ENCODE results near the gene SPANXD.

DNA sequence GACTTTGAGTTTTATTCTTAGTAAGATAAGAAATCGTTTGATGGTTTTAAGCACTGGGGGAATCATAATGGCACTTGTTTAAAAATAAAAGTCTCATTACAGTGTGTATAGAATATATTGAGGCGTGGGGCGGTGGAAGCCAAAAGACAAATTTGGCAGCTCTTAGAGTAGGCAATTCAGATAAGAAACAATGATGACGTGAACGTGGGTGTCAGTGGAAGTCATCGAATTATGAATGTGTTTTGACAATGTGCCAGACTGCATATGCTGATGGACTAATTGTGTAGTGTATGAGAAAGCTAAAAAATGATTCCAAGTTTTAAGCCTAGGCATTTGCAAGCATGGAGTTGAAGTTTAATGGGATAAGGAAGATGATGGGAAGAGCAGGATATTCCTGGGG is 35.8 kb downstream of the SPANXD start:
- TF ChIP-seq, protein P1, sequence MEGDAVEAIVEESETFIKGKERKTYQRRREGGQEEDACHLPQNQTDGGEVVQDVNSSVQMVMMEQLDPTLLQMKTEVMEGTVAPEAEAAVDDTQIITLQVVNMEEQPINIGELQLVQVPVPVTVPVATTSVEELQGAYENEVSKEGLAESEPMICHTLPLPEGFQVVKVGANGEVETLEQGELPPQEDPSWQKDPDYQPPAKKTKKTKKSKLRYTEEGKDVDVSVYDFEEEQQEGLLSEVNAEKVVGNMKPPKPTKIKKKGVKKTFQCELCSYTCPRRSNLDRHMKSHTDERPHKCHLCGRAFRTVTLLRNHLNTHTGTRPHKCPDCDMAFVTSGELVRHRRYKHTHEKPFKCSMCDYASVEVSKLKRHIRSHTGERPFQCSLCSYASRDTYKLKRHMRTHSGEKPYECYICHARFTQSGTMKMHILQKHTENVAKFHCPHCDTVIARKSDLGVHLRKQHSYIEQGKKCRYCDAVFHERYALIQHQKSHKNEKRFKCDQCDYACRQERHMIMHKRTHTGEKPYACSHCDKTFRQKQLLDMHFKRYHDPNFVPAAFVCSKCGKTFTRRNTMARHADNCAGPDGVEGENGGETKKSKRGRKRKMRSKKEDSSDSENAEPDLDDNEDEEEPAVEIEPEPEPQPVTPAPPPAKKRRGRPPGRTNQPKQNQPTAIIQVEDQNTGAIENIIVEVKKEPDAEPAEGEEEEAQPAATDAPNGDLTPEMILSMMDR (IDR thresholded peaks at IDR 0.05): no peak
- TF ChIP-seq EP300 (IDR thresholded peaks at IDR 0.05): no peak
- TF ChIP-seq POLR2A (IDR thresholded peaks at IDR 0.05): no peak
- no peak for TF ChIP-seq POLR2AphosphoS5 (IDR thresholded peaks at IDR 0.05)
